HK-2 (cell line): Measurements from ENCODE around the gene FFAR3.
"Not testable (repeated sequence)": the region's sequence is repeated elsewhere in the genome, so short reads cannot be mapped to it uniquely, and the experiment has no call there.

Source experiments
- DNase-seq: peaks from one replicate; pipeline ENCODE4 v3.0.0-alpha.2; 2018; ENCODE audit not compliant: unreplicated experiment

The FFAR3 gene

DNA sequence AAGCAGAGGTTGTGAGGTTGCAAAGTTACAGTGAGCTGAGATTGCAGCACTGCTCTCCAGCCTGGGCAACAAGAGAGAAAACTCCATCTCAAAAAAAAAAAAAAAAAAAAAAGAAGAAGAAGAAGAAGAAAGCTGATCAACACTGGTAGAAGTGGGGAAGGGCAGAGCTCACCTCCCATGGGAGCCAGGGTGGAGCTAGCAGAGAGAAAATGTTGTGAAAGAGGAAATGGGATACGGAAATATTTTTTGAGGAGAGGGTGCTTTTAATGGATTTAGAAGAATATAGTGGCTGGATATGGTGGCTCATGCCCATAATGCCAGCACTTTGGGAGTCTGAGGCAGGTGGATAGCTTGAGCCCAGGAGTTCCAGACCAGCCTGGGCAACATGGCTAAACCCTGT is 19.4 kb downstream of the FFAR3 start:
- DNase-seq = no peak

DNA sequence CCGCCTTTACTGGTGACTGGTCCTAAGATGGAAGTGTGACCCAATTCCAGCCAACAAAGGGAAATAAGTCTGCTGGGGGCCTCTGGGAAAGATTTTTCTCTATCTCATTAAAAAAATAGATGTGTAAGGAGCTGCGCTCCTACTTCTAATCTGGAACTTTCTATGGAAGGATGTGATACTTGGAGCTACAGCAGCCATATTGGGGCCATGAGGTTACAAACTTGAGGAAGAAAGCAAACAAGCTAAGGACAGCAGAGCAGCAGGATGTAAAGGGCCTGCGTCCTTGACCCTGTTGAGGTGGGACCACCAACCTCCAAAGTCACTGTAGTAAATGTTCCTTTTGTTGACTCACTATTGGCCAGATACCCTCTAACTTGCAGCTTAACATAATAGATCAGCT is 20.1 kb downstream of the FFAR3 start:
- DNase-seq = no peak

DNA sequence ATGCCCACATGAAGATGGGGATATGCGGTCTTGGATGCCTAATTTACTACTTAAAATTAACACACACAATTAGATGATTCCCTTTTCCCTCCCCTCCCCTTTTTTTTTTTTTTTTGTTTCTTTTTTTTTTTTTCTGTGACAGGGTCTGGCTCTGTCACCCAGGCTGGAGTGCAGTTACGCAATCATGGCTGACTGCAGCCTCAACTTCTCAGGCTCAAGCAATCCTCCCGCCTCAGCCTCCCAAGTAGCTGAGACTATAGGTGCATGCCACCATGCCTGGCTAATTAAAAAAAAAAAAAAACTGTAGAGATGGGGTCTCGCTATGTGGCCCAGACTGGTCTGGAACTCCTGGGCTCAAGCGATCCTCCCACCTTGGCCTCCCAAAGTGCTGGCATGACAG is 21.3 kb downstream of the FFAR3 start:
- not testable (repeated sequence) for DNase-seq

DNA sequence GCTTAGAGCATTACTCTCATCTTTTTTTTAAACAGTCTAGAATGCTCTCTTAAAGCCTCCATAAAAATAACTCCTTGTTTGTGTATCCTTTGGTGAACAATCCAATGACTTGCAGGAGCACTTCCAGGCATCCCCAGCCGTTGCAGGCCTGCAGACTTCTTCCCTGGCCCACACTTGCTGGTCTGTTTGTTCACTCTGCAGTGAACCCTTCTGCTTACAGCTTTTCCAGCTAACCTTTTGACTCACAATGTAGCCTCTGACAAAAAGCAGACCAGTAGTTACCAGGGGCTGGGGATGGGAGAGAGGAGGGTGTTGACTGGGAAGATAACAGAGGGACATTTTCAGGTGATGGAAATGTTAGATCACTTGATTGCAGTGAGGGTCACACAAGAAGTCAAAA is 21.7 kb downstream of the FFAR3 start:
- no peak for DNase-seq

DNA sequence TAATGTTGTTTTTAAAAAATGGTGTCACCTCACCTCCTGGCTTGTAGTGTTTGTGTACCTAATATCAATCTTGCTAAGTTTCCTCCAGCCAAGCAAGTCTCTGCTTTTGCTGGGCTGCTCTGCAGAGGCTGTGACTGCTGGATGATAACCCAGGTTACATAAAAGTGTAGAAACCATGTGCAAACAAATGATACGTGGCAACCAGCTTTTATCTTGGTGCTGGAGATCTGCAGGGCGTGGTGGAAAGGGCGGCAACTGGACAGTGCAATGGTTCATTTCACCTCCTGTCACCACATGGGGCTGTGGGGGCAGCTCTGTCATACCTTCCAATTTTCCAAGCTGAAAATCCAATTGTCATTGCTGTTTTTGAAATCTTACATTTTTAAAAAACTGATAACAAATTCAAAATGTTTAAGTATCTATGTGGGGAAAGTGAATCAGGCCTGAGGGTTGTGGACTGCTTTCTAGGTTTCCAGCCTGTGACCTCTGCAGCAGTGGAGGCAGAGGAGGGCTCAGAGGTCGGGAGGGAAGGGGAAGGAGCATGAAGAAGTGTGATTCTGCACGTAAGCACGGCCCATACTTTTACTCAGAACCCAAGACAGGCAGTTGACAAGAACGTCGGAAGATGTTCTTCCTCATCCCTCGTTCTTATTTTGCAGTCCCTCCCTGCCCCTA is 22.3 kb downstream of the FFAR3 start:
- DNase-seq = no peak

DNA sequence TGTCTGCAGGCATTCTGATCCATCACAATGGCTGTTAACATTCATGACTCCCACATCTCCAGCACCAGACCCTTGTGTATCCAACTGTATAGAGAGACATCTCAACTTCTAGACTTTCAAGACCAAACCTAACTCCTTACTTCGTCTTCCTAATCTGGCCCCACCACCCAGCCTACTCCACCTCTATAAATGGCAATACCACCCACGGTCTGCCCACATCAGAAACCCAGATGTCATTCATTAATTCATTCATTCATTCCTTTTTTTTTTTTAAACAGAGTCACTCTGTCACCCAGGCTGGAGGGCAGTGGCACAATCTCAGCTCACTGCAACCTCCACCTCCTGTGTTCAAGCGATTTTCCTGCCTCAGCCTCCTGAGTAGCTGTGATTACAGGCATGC is 23.1 kb downstream of the FFAR3 start:
- no peak for DNase-seq

DNA sequence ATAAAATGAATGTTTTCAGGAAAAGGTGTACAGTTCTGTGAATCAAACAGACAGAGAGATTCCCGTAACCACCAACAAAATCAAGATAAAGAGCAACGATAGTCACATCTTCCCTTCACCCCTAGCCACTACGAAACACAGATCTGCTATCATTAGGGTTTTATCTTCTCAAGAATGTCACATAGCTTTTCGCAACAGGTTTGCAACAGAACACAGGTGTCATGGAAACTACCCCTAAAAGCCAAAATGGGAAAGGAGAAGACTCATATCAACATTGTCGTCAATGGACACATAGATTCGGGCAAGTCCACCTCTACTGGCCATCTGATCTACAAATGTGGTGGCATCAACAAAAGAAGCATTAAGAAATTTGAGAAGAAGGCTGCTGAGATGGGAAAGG is 23.7 kb downstream of the FFAR3 start:
- no peak for DNase-seq

DNA sequence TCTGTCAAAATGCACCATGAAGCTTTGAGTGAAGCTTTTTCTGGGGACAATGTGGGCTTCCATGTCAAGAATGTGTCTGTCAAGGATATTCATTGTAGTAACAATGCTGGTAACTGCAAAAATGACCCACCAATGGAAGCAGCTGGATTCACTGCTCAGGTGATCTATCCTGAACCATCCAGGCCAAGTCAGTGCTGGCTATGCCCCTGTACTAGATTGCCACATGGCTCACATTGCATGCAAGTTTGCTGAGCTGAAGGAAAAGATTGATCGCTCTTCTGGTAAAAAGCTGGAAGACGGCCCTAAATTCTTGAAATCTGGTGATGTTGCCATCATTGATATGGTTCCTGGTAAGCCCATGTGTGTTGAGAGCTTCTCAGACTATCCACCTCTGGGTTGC is 25.3 kb downstream of the FFAR3 start:
- DNase-seq = no peak

DNA sequence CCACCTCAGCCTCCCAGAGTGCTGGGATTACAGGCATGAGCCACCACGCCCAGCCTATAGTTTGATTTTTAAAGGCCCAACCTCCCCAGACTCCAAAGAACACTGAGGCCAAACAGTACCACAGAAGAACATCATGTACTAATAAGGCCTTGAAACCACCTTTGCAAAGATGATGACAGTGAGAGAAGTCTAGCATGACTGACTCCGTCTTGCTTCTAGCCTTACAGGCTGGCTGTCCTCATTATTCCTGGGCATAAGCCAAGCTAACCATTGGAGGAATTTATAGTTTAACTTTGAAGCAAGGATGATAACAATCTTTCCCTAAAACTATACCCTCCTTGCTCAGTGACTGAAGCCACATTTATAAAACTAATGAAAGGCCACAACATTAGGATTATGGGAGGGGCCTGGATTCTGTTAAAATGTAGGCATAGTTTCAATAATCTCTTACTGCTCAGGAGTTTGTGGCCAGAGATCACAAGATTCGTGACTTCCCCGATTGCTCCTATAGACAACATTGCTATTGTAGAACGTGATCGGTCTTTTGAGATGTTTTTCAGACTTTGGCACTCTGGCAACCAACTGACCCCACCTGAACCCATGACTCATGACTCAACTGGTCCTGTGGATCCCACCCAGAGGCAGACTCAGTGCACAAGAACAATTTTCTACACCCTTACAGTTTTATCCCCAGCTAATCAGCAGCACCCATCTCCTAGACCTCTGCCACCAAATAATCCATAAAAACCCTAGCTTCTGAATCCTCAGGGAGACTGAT is 30.2 kb downstream of the FFAR3 start:
- DNase-seq = no peak

DNA sequence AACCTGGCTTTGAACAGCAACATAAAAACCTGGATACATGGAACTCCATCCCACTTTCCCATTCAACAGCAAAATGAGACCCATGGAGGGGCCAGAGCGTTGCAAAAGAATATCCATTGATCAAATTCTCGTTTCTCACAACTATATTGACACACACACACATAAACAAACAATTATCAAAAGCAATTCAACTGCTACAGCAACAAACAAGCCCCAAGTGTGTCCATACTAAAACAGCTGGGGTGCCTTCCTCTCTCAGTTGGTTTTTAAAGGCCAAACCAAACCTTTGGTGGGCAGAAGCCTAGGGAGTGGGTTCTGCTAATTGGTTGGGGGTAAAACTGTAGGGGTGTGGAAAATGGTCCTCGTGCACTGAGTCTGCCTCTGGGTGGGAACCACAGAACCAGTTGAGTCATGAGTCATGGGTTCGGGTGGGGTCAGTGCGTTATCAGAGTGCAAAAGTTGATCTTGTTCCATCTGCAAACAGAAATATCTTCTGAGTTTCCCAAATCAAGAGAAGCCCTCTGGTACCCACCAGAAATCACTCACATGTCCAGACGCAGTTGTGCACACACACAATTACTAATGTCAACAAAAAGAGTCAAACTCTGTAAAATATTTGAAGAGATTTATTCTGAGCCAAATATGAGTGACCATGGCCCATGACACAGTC is 31.1 kb downstream of the FFAR3 start:
- no peak for DNase-seq

DNA sequence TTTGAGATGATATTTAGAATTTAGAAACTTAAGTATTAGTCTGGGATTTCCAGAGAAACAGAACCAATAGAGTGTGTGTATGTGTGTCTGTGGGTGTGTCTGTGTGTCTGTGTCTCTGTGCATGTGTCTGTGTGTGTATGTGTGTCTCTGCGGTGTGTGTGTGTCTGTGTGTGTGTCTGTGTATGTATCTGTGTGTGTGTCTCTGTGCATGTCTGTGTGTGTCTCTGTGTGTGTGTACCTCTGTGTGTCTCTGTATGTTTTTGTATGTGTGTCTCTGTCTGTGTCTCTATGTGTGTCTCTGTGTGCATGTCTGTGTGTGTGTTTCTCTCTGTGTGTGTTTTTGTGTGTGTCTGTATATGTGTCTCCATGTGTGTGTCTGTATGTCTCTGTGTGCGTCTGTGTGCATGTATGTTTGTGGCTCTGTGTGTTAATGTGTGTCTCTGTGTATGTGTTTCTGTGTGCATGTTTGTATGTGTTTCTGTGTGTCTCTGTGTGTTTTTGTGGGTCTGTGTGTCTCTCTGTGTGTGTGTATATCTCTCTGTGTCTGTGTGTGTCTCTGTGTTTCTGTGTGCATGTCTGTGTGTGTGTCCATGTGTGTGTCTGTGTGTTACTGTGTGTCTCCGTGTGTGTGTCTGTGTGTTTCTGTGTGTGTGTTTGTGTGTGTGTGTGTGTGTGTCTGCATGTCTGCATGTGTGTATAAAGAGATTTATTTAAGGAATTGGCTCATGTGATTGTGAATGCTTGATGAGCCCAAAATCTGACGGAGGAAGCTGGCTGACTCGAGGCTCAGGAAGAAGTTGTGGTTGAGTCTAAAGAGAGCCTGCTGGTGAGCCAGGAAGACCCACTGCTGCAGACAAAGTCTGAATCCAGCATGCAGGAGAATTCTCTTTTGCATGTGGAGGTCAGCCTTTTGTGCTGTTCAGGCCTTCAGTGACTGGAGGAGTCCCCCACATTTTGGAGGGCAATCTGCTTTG is 34.8 kb downstream of the FFAR3 start:
- no peak for DNase-seq

DNA sequence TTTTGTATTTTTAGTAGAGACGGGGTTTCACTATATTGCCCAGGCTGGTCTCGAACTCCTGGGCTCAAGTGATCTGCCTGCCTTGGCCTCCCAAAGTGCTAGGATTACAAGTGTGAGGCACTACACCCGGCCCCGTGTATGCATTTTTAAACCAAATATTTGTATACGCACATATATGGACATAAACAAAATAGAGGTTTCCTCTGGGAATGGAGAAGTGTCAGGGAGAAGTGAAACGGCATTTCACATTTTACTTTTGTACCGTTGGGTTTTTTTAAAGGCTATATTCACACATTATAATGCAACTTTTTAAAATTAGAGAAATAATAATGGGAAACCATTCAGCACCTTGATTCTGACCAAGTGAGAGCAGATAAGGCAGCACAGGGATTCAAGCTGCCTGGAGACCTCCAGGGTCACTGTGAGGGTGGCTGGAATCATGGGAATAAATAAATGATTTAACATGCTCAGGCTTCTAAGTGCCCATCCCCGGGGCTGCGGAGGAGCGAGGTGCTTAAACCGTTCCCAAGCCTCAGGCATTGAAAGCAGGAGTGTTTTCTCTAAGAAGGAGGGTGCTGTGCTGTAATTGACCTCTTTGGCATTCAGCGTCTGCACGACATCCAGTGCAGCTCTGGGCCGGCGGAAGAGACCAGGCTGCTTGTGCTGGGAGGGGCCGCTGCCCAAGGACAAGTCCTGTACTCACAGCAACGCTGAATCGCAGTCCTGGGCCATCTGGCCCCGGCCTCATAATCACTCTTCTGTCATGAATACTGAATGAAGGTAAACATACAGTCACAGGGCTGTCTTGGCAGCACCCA is 37.3 kb downstream of the FFAR3 start:
- no peak for DNase-seq

DNA sequence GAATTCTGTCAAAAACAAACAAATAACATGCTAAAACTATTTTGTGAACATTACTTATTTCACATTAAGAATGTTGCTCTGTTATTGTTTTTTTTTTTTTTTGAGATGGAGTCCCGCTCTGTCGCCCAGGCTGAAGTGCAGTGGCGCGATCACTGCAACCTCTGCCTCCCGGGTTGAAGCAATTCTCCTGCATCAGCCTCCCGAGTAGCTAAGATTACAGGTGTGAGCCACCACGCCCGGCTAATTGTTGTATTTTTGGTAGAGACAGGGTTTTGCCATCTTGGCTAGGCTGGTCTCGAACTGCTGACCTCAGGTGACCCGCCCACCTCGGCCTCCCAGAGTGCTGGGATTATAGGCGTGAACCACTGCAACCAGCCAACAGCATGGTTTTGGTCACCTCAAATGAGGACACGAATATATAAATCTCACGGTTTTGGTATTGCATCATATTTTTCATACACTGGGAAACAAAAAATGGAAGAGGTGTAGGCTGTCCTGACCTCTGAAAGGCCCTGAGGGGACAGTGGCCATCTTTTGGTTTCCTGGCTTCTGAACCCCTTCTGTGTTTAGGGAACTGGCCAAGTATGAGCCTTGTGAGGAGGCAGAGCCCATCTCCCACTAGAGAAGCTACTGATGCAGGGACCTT is 38.1 kb downstream of the FFAR3 start:
- DNase-seq = no peak

DNA sequence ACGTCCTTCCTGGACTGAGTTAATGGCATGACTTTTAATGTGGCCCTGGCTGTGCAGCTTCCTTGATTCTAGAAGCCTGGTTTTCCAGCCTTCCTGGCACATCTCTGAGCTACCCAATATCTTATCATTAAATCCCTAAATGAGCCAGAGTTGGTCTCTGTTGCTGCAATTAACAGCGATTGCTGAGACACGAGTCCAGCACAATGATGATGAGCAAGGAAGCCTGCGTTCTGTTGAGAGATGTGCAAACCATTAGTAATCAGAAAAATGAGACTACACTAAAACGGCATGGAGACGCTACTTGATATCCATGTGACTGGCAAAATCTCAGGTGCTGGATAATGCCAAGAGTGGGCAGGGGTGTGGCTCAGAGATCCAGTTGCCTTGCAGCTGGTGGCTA is 38.8 kb downstream of the FFAR3 start:
- DNase-seq = no peak

DNA sequence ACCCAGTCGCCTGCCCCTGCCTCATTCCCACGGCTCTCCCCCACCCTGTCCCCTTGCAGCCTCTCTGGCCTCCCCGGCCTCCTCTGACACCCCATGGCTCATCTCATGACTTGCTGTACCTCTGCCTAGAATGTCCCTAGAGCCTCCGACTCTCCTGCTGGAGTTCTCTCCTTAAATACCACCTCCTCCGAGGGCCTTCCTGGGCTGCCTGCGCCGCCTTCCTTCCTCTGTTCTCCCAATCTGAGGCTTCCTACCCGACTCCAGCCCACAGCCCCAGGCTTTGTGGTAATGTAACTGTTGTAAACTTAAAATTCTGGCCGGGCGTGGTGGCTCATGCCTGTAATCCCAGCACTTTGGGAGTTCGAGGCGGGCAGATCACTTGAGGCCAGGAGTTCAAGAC is 40.3 kb downstream of the FFAR3 start:
- no peak for DNase-seq

DNA sequence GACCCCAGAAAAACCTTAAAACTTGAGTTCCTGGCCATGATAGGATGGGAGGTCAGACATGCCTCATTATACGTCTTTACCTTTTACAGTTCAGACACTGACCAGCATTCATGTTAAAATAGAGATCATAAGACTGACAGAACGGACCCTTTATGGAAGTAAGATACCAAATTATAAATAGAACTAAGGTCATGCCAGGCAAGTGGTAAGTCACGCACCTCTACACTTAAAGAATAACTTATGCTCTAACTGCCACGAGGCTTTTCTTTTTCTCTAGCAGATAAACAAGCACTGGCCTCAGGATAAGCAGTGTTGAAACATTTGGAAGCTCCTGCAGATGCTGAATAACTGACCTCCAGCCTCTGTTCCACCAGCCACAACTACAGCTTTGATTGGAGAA is 41.0 kb downstream of the FFAR3 start:
- no peak for DNase-seq

DNA sequence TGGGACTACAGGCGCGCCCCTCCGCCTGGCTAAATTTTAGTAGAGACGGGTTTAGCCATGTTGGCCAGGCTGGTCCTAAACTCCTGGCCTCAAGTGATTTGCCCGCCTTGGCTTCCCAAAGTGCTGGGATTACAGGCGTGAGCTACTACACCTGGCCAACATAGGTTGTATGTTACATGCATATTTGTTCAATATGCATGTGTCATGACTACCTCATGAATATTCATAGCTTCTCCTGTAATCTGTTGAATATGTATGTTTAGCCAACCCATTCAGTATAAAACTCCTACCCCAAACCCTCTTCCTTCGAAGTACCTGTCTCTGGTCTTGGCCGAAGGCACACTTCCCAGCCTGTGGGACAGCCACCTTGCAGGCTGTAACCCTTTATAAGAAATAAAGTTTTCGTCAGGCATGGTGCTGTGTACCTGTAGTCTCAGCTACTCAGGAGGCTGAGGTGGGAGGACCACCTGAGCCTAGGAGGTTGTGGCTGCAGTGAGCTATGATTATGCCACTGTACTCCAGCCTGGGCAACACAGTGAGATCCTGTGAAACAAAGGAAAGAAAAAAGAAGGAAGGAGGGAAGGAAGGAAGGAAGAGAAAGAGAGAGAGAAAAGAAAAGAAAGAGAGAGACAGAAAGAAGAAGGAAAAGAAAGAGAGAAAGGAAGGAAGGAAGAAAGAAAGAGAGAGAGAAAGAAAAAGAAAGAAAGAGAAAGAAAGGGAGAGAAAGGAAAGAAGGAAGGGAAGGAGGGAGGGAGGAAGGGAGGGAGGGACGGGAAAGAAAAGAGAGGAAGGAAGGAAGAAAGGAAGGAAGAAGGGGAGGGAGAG is 41.9 kb downstream of the FFAR3 start:
- no peak for DNase-seq

DNA sequence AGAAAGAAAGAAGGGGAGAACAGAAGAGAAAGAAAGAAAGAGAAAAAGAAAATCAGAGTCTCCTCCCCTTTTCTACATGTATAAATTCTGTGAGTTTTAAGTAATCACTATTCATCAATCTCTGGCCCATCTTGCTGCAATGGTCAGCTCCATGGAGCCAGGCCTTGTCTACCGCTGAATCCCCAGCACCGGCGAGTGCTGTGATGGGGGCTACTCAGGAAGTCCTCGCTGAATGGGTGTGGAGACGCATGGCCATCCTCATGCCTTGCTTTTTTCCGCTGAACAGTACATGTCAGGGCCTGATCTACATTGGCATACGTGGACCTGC is 42.5 kb downstream of the FFAR3 start:
- DNase-seq = no peak

DNA sequence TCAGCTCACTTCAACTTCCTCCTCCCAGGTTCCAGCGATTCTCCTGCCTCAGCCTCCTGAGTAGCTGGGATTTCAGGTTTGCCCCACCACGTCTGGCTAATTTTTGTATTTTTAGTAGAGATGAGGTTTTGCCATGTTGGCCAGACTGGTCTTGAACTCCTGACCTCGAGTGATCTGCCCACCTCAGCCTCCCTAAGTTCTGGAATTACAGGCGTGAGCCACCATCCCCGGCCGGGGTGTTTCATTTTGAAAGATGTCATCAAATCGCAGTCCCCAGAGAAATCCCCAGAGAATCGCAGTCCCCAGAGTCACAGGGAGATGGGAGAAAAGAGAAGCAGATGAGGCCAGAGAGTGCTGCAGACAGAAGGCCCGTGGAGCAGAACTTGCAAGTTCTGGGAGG is 43.2 kb downstream of the FFAR3 start:
- DNase-seq = not testable (repeated sequence)
